HepG2 (cell line): Measurements from ENCODE around the gene RPS14. TPM values are rescaled to one million over a fixed set of nuclear protein-coding genes. Genes with fewer than 3 reads are reported as not detected.
A peak's percentile ranks its signal among the peaks of the same experiment; 100 is the strongest.

Experiments
- CREB1 ChIP-seq, 2 experiments: fragments of 450-650 bp in 1 of 2; IDR thresholded peaks; 2 replicates each; pipeline ENCODE4 v1.6.1; 2016 to 2017; ENCODE audit warnings: control low read depth in 1 of 2, mild to moderate bottlenecking in 1 of 2, missing compliant biosample characterization in 1 of 2, missing genetic modification characterization in 1 of 2
- ELF1 ChIP-seq: sonication (generic); formaldehyde crosslinking; IDR thresholded peaks from 2 replicates; pipeline ENCODE4 v1.4.0; 2020; ENCODE audit warnings: missing genetic modification reagents
- MATR3 ChIP-seq: sonication (generic); formaldehyde crosslinking; IDR thresholded peaks from 2 replicates; pipeline ENCODE4 v1.4.0; 2020; ENCODE audit warnings: missing genetic modification reagents
- MIER3 ChIP-seq: IDR thresholded peaks from 2 replicates; pipeline ENCODE4 v1.6.1; 2016; ENCODE audit warnings: missing compliant biosample characterization, borderline replicate concordance
- MTA3 ChIP-seq: sonication (generic); formaldehyde crosslinking; IDR thresholded peaks from 2 replicates; pipeline ENCODE4 v1.4.0; 2020; ENCODE audit warnings: missing genetic modification reagents
- SMARCE1 ChIP-seq: fragments of 450-650 bp; IDR thresholded peaks from 2 replicates; pipeline ENCODE4 v1.6.1; 2017; ENCODE audit warnings: borderline replicate concordance
- SP140L ChIP-seq: sonication (generic); formaldehyde crosslinking; IDR thresholded peaks from 2 replicates; pipeline ENCODE4 v1.4.0; 2020; ENCODE audit warnings: missing genetic modification reagents, borderline replicate concordance
- SP2 ChIP-seq: sonication (generic); formaldehyde crosslinking; IDR thresholded peaks from 2 replicates; pipeline ENCODE4 v1.5.1; 2020; ENCODE audit warnings: mild to moderate bottlenecking, missing genetic modification reagents
- SRSF9 ChIP-seq: fragments of 200-400 bp; formaldehyde crosslinking; IDR thresholded peaks from 2 replicates; pipeline ENCODE4 v1.6.1; 2018; ENCODE audit warnings: borderline replicate concordance, mild to moderate bottlenecking, low read depth, low read length; ENCODE audit not compliant: insufficient read depth, poor library complexity, severe bottlenecking
- TFAP4 ChIP-seq: sonication (generic); IDR thresholded peaks from 2 replicates; pipeline ENCODE4 v1.6.1; 2016; ENCODE audit warnings: low read depth, borderline replicate concordance
- TOPORS ChIP-seq: sonication (generic); formaldehyde crosslinking; IDR thresholded peaks from 2 replicates; pipeline ENCODE4 v1.8.0; 2023; ENCODE audit warnings: mild to moderate bottlenecking, missing genetic modification reagents
- ZBTB1 ChIP-seq: sonication (generic); formaldehyde crosslinking; IDR thresholded peaks from 2 replicates; pipeline ENCODE4 v1.4.0; 2020; ENCODE audit warnings: missing genetic modification reagents, borderline replicate concordance
- ZC3H4 ChIP-seq: sonication (generic); formaldehyde crosslinking; IDR thresholded peaks from 2 replicates; pipeline ENCODE4 v1.4.0; 2020; ENCODE audit warnings: missing genetic modification reagents, borderline replicate concordance
- ZNF264 ChIP-seq: sonication (generic); formaldehyde crosslinking; IDR thresholded peaks from 2 replicates; pipeline ENCODE4 v1.4.0; 2020; ENCODE audit warnings: missing genetic modification reagents
- ZNF280B ChIP-seq: sonication (generic); formaldehyde crosslinking; IDR thresholded peaks from 2 replicates; pipeline ENCODE4 v1.5.0; 2020; ENCODE audit warnings: missing genetic modification reagents, mild to moderate bottlenecking, borderline replicate concordance
- ZNF362 ChIP-seq: sonication (generic); formaldehyde crosslinking; IDR thresholded peaks from 2 replicates; pipeline ENCODE4 v1.4.0; 2020; ENCODE audit warnings: missing genetic modification reagents, mild to moderate bottlenecking, borderline replicate concordance
- ZNF558 ChIP-seq: sonication (generic); formaldehyde crosslinking; IDR thresholded peaks from 2 replicates; pipeline ENCODE4 v1.9.0; 2022; ENCODE audit warnings: mild to moderate bottlenecking, missing genetic modification reagents, borderline replicate concordance
- ZNF562 ChIP-seq: sonication (generic); formaldehyde crosslinking; IDR thresholded peaks from 2 replicates; pipeline ENCODE4 v1.8.0; 2022; ENCODE audit warnings: missing genetic modification reagents, borderline replicate concordance
- ZNF672 ChIP-seq: sonication (generic); formaldehyde crosslinking; IDR thresholded peaks from 2 replicates; pipeline ENCODE4 v1.8.1; 2022; ENCODE audit warnings: missing genetic modification reagents
- ZNF724P ChIP-seq: sonication (generic); formaldehyde crosslinking; IDR thresholded peaks from 2 replicates; pipeline ENCODE4 v1.8.0; 2022; ENCODE audit warnings: missing genetic modification reagents, borderline replicate concordance
- ZNF841 ChIP-seq: sonication (generic); formaldehyde crosslinking; IDR thresholded peaks from 2 replicates; pipeline ENCODE4 v1.8.1; 2023; ENCODE audit warnings: missing genetic modification reagents, borderline replicate concordance
- polyA plus RNA-seq, 8 experiments: library from polyadenylated mRNA; depleted of rRNA in 3 of 8; stranded (reverse) in 7 of 8; unstranded in 1 of 8; fragments of >200 nt; fragmentation: Illumina TruSeq in 4 of 8; extraction: Trizol in 4 of 8; gene quantifications; 2 replicates each; pipeline versions ENCODE4 v1.2.1 to v1.2.3, GENCODE V29; 2011 to 2016; ENCODE audit warnings: low read depth in 4 of 8, missing spikeins in 1 of 8, mixed read lengths in 1 of 8; ENCODE audit not compliant: insufficient read depth in 1 of 8
- total RNA-seq, 5 experiments: library from RNA; depleted of rRNA; stranded (reverse); fragments of >200 nt; fragmentation: Illumina TruSeq; extraction: Trizol; gene quantifications; 2 replicates each; pipeline ENCODE4 v1.2.3, GENCODE V29; 2016; ENCODE audit warnings: low read depth in 1 of 5
- TF ChIP-seq, protein P1 (sequence below): sonication (generic); formaldehyde crosslinking; IDR thresholded peaks from 2 replicates; pipeline ENCODE4 v1.4.0; 2020; ENCODE audit warnings: mild to moderate bottlenecking, missing genetic modification reagents
- TF ChIP-seq, protein P2 (sequence below): sonication (generic); formaldehyde crosslinking; IDR thresholded peaks from 2 replicates; pipeline ENCODE4 v1.8.0; 2022; ENCODE audit warnings: mild to moderate bottlenecking, missing genetic modification reagents, moderate library complexity

Gene RPS14
- total and polyA plus RNA-seq, 2 of the 13 experiments (the other 11 are each of a cell fraction or from before 2014, with no cell fraction given), result 2,116 to 3,295 TPM

GRCh38 chr5:150485693-150486401, 36.3 kb upstream of the RPS14 start (continued):
- TF ChIP-seq ZNF362 (CRISPR knock-in tag), result no peak
- TF ChIP-seq SP2 (CRISPR knock-in tag), result no peak; the same call in 1 of the 2 replicates
- no peak for TF ChIP-seq MIER3 (CRISPR knock-in tag)
- no peak for TF ChIP-seq TOPORS (CRISPR knock-in tag)
- no peak for TF ChIP-seq ZNF280B (CRISPR knock-in tag)
- TF ChIP-seq ELF1 (CRISPR knock-in tag), result no peak
- no peak; the same call in none of the 2 replicates for TF ChIP-seq ZNF672 (CRISPR knock-in tag)
- TF ChIP-seq SP140L (CRISPR knock-in tag), result no peak
- no peak for TF ChIP-seq ZNF264 (CRISPR knock-in tag)
- no peak for TF ChIP-seq TFAP4
- no peak for TF ChIP-seq SMARCE1
- peak; percentile 19; the same call in 1 of the 2 replicates for TF ChIP-seq ZNF841 (CRISPR knock-in tag)
- peak; percentile 78; the same call in 1 of the 2 replicates for TF ChIP-seq ZNF724P
- TF ChIP-seq ZC3H4 (CRISPR knock-in tag), result no peak
- TF ChIP-seq MATR3 (CRISPR knock-in tag), result no peak
- TF ChIP-seq, protein P1, sequence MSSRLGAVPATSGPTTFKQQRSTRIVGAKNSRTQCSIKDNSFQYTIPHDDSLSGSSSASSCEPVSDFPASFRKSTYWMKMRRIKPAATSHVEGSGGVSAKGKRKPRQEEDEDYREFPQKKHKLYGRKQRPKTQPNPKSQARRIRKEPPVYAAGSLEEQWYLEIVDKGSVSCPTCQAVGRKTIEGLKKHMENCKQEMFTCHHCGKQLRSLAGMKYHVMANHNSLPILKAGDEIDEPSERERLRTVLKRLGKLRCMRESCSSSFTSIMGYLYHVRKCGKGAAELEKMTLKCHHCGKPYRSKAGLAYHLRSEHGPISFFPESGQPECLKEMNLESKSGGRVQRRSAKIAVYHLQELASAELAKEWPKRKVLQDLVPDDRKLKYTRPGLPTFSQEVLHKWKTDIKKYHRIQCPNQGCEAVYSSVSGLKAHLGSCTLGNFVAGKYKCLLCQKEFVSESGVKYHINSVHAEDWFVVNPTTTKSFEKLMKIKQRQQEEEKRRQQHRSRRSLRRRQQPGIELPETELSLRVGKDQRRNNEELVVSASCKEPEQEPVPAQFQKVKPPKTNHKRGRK (CRISPR knock-in tag), result no peak
- no peak for TF ChIP-seq CREB1 (IDR thresholded peaks at IDR 0.05)
- no peak for TF ChIP-seq CREB1 (CRISPR knock-in tag; IDR thresholded peaks at IDR 0.05)
- TF ChIP-seq MTA3 (CRISPR knock-in tag), result no peak
- TF ChIP-seq, protein P2, sequence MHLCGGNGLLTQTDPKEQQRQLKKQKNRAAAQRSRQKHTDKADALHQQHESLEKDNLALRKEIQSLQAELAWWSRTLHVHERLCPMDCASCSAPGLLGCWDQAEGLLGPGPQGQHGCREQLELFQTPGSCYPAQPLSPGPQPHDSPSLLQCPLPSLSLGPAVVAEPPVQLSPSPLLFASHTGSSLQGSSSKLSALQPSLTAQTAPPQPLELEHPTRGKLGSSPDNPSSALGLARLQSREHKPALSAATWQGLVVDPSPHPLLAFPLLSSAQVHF (CRISPR knock-in tag), result 0 out of 2 replicates have a peak, but pooled peaks have one; percentile 33
- no peak for TF ChIP-seq ZBTB1 (CRISPR knock-in tag)
- no peak for TF ChIP-seq ZNF558 (CRISPR knock-in tag)
- no peak for TF ChIP-seq ZNF562 (CRISPR knock-in tag)
- TF ChIP-seq SRSF9, result no peak
